ENCODE measurements around the gene MBD2. TPM values are rescaled to one million over a fixed set of nuclear protein-coding genes. Genes with fewer than 3 reads are reported as not detected.

Gene MBD2
- total RNA-seq, 2 donors from 2014 or later = 35.9 to 39.2 TPM

DNA sequence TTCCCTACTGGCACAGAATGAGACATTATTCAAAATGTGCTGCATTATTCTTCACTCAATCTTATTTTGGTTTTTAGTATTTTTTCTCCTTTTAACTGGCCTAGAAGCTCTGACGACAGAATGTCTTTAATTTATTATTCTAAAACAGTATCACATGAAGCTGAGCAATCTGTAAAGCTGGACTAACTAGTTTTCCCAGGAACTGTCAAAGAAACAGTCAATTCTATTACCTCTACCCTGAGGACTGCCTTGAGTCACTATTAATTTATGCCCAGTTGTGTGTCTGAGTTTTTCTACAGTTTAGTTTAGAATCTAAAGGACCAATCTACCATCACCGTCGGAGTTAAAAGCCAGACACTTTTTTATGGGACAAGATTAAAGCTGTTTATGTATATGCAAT is 31.6 kb downstream of the MBD2 start:
- DNase-seq = no peak
- Histone ChIP-seq H3K9ac (ENCODE audit: extremely low read depth, low read length, poor library complexity, severe bottlenecking) (no peak overlapping the region), H3K27me3 (ENCODE audit: control insufficient read depth, insufficient read depth, low read length, poor library complexity, severe bottlenecking) (no peaks in the 10 kb centered on the region), H3K4me1 (ENCODE audit: control insufficient read depth, insufficient read depth, low read length) (no peaks in the 10 kb centered on the region), H3K4me3 (ENCODE audit: low read length) (no peak overlapping the region), H3K9me3 (ENCODE audit: control insufficient read depth, low read length) (no peaks in the 10 kb centered on the region), H3K27ac (ENCODE audit: low read depth, low read length) (no peak overlapping the region), H3K36me3 (ENCODE audit: control insufficient read depth, insufficient read depth, low read length) (no peaks in the 10 kb centered on the region)
- Mint-ChIP-seq H3K4me3 (no peak overlapping the region), H3K27me3 (ENCODE audit: insufficient read depth) (no peaks in the 10 kb centered on the region), H3K36me3 (ENCODE audit: low read depth) (no peaks in the 10 kb centered on the region), H3K27ac (no peak overlapping the region), H3K4me1 (no peaks in the 10 kb centered on the region), H3K9me3 (peaks cover 2% of the 10 kb centered on the region)
- WGBS, 2 experiments (ENCODE audit: insufficient coverage in 1 of 2, insufficient read length in 1 of 2) = 89% methylated on average over 2 of the region's 3 CpGs; no CpG with 5 or more reads in 1 of the 2 experiments
- TF ChIP-seq CTCF (conservative IDR thresholded peaks at IDR 0.05) = no peak

DNA sequence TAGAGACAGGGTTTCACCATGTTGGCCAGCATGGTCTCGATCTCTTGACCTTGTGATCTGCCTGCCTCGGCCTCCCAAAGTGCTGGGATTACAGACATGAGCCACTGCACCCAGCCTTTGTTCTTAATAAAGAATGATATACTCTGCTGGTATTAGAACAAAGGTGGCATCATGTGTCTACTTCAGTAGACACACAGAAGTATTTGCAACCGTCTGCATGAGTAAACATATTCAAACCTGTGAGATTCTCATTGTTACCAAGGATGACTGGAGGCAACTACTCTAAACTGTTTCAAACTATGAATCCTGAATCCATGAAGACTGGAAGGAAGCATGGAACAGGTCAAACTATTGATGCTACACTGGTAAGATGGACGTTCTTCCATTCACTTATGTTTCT is 32.1 kb downstream of the MBD2 start:
- Mint-ChIP-seq H3K4me3 (no peak overlapping the region), H3K27ac (no peak overlapping the region), H3K9me3 (peaks cover 2% of the 10 kb centered on the region), H3K36me3 (ENCODE audit: low read depth) (no peaks in the 10 kb centered on the region), H3K4me1 (no peaks in the 10 kb centered on the region), H3K27me3 (ENCODE audit: insufficient read depth) (no peaks in the 10 kb centered on the region)
- Histone ChIP-seq H3K27ac (ENCODE audit: low read depth, low read length) (no peak overlapping the region), H3K27me3 (ENCODE audit: control insufficient read depth, insufficient read depth, low read length, poor library complexity, severe bottlenecking) (no peaks in the 10 kb centered on the region), H3K9me3 (ENCODE audit: control insufficient read depth, low read length) (no peaks in the 10 kb centered on the region), H3K4me3 (ENCODE audit: low read length) (no peak overlapping the region), H3K9ac (ENCODE audit: extremely low read depth, low read length, poor library complexity, severe bottlenecking) (no peak overlapping the region), H3K4me1 (ENCODE audit: control insufficient read depth, insufficient read depth, low read length) (peaks cover 4% of the 10 kb centered on the region), H3K36me3 (ENCODE audit: control insufficient read depth, insufficient read depth, low read length) (no peaks in the 10 kb centered on the region)
- WGBS, 2 experiments (ENCODE audit: insufficient coverage in 1 of 2, insufficient read length in 1 of 2) = 88 to 93% methylated on average over 2 to 3 of the region's 4 CpGs
- no peak for DNase-seq
- TF ChIP-seq CTCF (conservative IDR thresholded peaks at IDR 0.05) = no peak

- H3K4me1 Mint-ChIP-seq = no peaks in the 10 kb centered on the region
- H3K36me3 ChIP-seq (ENCODE audit: control insufficient read depth, insufficient read depth, low read length) = no peaks in the 10 kb centered on the region
- H3K4me1 ChIP-seq (ENCODE audit: control insufficient read depth, insufficient read depth, low read length) = peaks cover 4% of the 10 kb centered on the region
- no peaks in the 10 kb centered on the region for H3K36me3 Mint-ChIP-seq (ENCODE audit: low read depth)
- no peak overlapping the region for H3K27ac Mint-ChIP-seq
- H3K9ac ChIP-seq (ENCODE audit: extremely low read depth, low read length, poor library complexity, severe bottlenecking) = no peak overlapping the region
- DNase-seq = no peak
- H3K4me3 Mint-ChIP-seq = no peak overlapping the region
- no peak overlapping the region for H3K4me3 ChIP-seq (ENCODE audit: low read length)
- no peak overlapping the region for H3K27ac ChIP-seq (ENCODE audit: low read depth, low read length)
- H3K9me3 ChIP-seq (ENCODE audit: control insufficient read depth, low read length) = no peaks in the 10 kb centered on the region
- TF ChIP-seq CTCF (conservative IDR thresholded peaks at IDR 0.05) = no peak
- peaks cover 2% of the 10 kb centered on the region for H3K9me3 Mint-ChIP-seq
- no peaks in the 10 kb centered on the region for H3K27me3 Mint-ChIP-seq (ENCODE audit: insufficient read depth)
- no peaks in the 10 kb centered on the region for H3K27me3 ChIP-seq (ENCODE audit: control insufficient read depth, insufficient read depth, low read length, poor library complexity, severe bottlenecking)
Measured at GRCh38 chr18:54191352-54191751, 33.1 kb downstream of the MBD2 start.
